Effector memory CD4-positive, alpha-beta T cell (primary cell): Measurements from ENCODE around the gene RAB11B.
A peak's percentile ranks its signal among the peaks of the same experiment; 100 is the strongest.

Experiments used
- DNase-seq, 3 donors: peaks; one replicate each; pipeline ENCODE4 v3.0.0-alpha.2; 2020
- H3K27ac ChIP-seq: 2 replicates; pipeline ENCODE4 v1.7.0; 2013; ENCODE audit warnings: mild to moderate bottlenecking, low read length, moderate library complexity; ENCODE audit not compliant: insufficient read depth, poor library complexity, severe bottlenecking
- H3K27me3 ChIP-seq: replicated peaks from 2 replicates; pipeline ENCODE4 v1.7.0; 2013; ENCODE audit warnings: mild to moderate bottlenecking, low read length; ENCODE audit not compliant: insufficient read depth, control insufficient read depth, poor library complexity, severe bottlenecking
- H3K36me3 ChIP-seq: 2 replicates; pipeline ENCODE4 v1.7.0; 2013; ENCODE audit warnings: mild to moderate bottlenecking, low read length, moderate library complexity; ENCODE audit not compliant: control insufficient read depth, insufficient read depth
- H3K4me1 ChIP-seq: 2 replicates; pipeline ENCODE4 v1.7.0; 2013; ENCODE audit warnings: low read length, mild to moderate bottlenecking; ENCODE audit not compliant: control insufficient read depth, insufficient read depth, poor library complexity, severe bottlenecking
- H3K4me3 ChIP-seq: 2 replicates; pipeline ENCODE4 v1.7.0; 2013; ENCODE audit warnings: low read length, low read depth, mild to moderate bottlenecking; ENCODE audit not compliant: insufficient read depth, poor library complexity, severe bottlenecking
- H3K9me3 ChIP-seq: 2 replicates; pipeline ENCODE4 v1.7.0; 2013; ENCODE audit warnings: mild to moderate bottlenecking, low read length, moderate library complexity; ENCODE audit not compliant: control insufficient read depth

The RAB11B gene

GRCh38 chr19:8393871-8394250 is 3.7 kb downstream of the RAB11B start:
- Histone ChIP-seq H3K27me3 (no peaks in the 10 kb centered on the region), H3K4me1 (peaks cover 5% of the 10 kb centered on the region), H3K4me3 (no peak overlapping the region), H3K9me3 (no peaks in the 10 kb centered on the region), H3K36me3 (peaks cover 5% of the 10 kb centered on the region), H3K27ac (no peak overlapping the region)
- DNase-seq: no peak

GRCh38 chr19:8395621-8396082 is 5.5 kb downstream of the RAB11B start:
- H3K9me3 ChIP-seq: no peaks in the 10 kb centered on the region
- peaks cover 5% of the 10 kb centered on the region for H3K4me1 ChIP-seq
- no peak overlapping the region for H3K27ac ChIP-seq
- DNase-seq: no peak
- peaks cover 16% of the 10 kb centered on the region for H3K36me3 ChIP-seq
- no peaks in the 10 kb centered on the region for H3K27me3 ChIP-seq
- no peak overlapping the region for H3K4me3 ChIP-seq

GRCh38 chr19:8396185-8396562 is 6.0 kb downstream of the RAB11B start:
- H3K27me3 ChIP-seq: no peaks in the 10 kb centered on the region
- H3K27ac ChIP-seq: no peak overlapping the region
- peaks cover 16% of the 10 kb centered on the region for H3K36me3 ChIP-seq
- no peaks in the 10 kb centered on the region for H3K9me3 ChIP-seq
- H3K4me1 ChIP-seq: peaks cover 5% of the 10 kb centered on the region
- H3K4me3 ChIP-seq: no peak overlapping the region
- no peak for DNase-seq

- no peaks in the 10 kb centered on the region for H3K27me3 ChIP-seq
- H3K9me3 ChIP-seq: no peaks in the 10 kb centered on the region
- no peak overlapping the region for H3K27ac ChIP-seq
- DNase-seq: peak; percentile 58 to 66 (median 64)
- peaks cover 3% of the 10 kb centered on the region for H3K4me1 ChIP-seq
- no peak overlapping the region for H3K4me3 ChIP-seq
- peaks cover 17% of the 10 kb centered on the region for H3K36me3 ChIP-seq
Observed at GRCh38 chr19:8396563-8397203, 6.5 kb downstream of the RAB11B start.

GRCh38 chr19:8397271-8397670 is 7.1 kb downstream of the RAB11B start:
- Histone ChIP-seq H3K9me3 (no peaks in the 10 kb centered on the region), H3K4me1 (no peaks in the 10 kb centered on the region), H3K27me3 (no peaks in the 10 kb centered on the region), H3K36me3 (peaks cover 23% of the 10 kb centered on the region), H3K27ac (no peak overlapping the region), H3K4me3 (no peak overlapping the region)
- DNase-seq: no peak

GRCh38 chr19:8397746-8398310 is 7.7 kb downstream of the RAB11B start:
- Histone ChIP-seq H3K27me3 (no peaks in the 10 kb centered on the region), H3K4me3 (no peak overlapping the region), H3K27ac (no peak overlapping the region), H3K9me3 (no peaks in the 10 kb centered on the region), H3K4me1 (no peaks in the 10 kb centered on the region), H3K36me3 (peaks cover 28% of the 10 kb centered on the region)
- no peak for DNase-seq

- no peak overlapping the region for H3K4me3 ChIP-seq
- no peak overlapping the region for H3K27ac ChIP-seq
- no peaks in the 10 kb centered on the region for H3K9me3 ChIP-seq
- H3K36me3 ChIP-seq: peaks cover 33% of the 10 kb centered on the region
- no peak for DNase-seq
- no peaks in the 10 kb centered on the region for H3K4me1 ChIP-seq
- no peaks in the 10 kb centered on the region for H3K27me3 ChIP-seq
Observed at GRCh38 chr19:8398311-8398771, 8.2 kb downstream of the RAB11B start.

GRCh38 chr19:8399681-8400188 is 9.6 kb downstream of the RAB11B start:
- DNase-seq: no peak
- Histone ChIP-seq H3K27me3 (no peaks in the 10 kb centered on the region), H3K27ac (no peak overlapping the region), H3K9me3 (no peaks in the 10 kb centered on the region), H3K4me1 (no peaks in the 10 kb centered on the region), H3K36me3 (peaks cover 47% of the 10 kb centered on the region), H3K4me3 (no peak overlapping the region)

GRCh38 chr19:8401981-8402411 is 11.8 kb downstream of the RAB11B start:
- Histone ChIP-seq H3K4me3 (no peak overlapping the region), H3K36me3 (peaks cover 46% of the 10 kb centered on the region), H3K27ac (no peak overlapping the region), H3K9me3 (no peaks in the 10 kb centered on the region), H3K4me1 (no peaks in the 10 kb centered on the region), H3K27me3 (no peaks in the 10 kb centered on the region)
- DNase-seq: no peak

GRCh38 chr19:8403098-8403819 is 13.1 kb downstream of the RAB11B start:
- H3K27ac ChIP-seq: no peak overlapping the region
- DNase-seq: no peak
- no peaks in the 10 kb centered on the region for H3K9me3 ChIP-seq
- no peaks in the 10 kb centered on the region for H3K27me3 ChIP-seq
- H3K4me1 ChIP-seq: no peaks in the 10 kb centered on the region
- H3K4me3 ChIP-seq: no peak overlapping the region
- peaks cover 46% of the 10 kb centered on the region for H3K36me3 ChIP-seq
